Astrocyte (in vitro differentiated cells and primary cell): ENCODE results near the gene ULK1. TPM values are rescaled to one million over a fixed set of nuclear protein-coding genes. Genes with fewer than 3 reads are reported as not detected.
A peak's percentile ranks its signal among the peaks of the same experiment; 100 is the strongest.

Experiments
- DNase-seq: peaks from one replicate; pipeline ENCODE4 v3.0.0-alpha.2; 2010; ENCODE audit warnings: low read depth
- FAIRE-seq: peaks from 2 replicates; lab custom pipeline; 2011; peaks lifted over from hg19 to GRCh38; lab: Jason Lieb, UNC
- H2AFZ ChIP-seq: 2 replicates; pipeline ENCODE4 v1.6.0; 2012; ENCODE audit warnings: low read depth, low read length, inconsistent platforms
- H3K27ac ChIP-seq: 2 replicates; pipeline ENCODE4 v1.5.1; 2011; ENCODE audit warnings: low read depth, low read length, inconsistent platforms
- H3K27me3 ChIP-seq: 2 replicates; pipeline ENCODE4 v1.6.0; 2011; ENCODE audit warnings: low read length, inconsistent platforms; ENCODE audit not compliant: insufficient read depth
- H3K36me3 ChIP-seq: 2 replicates; pipeline ENCODE4 v1.5.1; 2011; ENCODE audit warnings: low read length, inconsistent platforms; ENCODE audit not compliant: insufficient read depth
- H3K4me1 ChIP-seq: 2 replicates; pipeline ENCODE4 v1.5.1; 2011; ENCODE audit warnings: low read length, inconsistent platforms; ENCODE audit not compliant: insufficient read depth
- H3K4me2 ChIP-seq: 2 replicates; pipeline ENCODE4 v1.6.0; 2012; ENCODE audit warnings: low read length, inconsistent platforms
- H3K4me3 ChIP-seq: 2 replicates; pipeline ENCODE4 v1.5.1; 2011; ENCODE audit warnings: low read depth, mild to moderate bottlenecking, low read length, inconsistent platforms; ENCODE audit not compliant: insufficient read depth
- H3K79me2 ChIP-seq: 2 replicates; pipeline ENCODE4 v1.6.0; 2012; ENCODE audit warnings: mild to moderate bottlenecking, low read length, inconsistent platforms; ENCODE audit not compliant: insufficient read depth
- H3K9ac ChIP-seq: 2 replicates; pipeline ENCODE4 v1.6.0; 2012; ENCODE audit warnings: mild to moderate bottlenecking, low read length, inconsistent platforms
- H3K9me3 ChIP-seq: 2 replicates; pipeline ENCODE4 v1.5.1; 2012; ENCODE audit warnings: low read depth, mild to moderate bottlenecking, low read length, inconsistent platforms; ENCODE audit not compliant: insufficient read depth
- H4K20me1 ChIP-seq: 2 replicates; pipeline ENCODE4 v1.6.0; 2012; ENCODE audit warnings: low read length, inconsistent platforms; ENCODE audit not compliant: insufficient read depth
- H3K27ac Mint-ChIP-seq: one replicate; pipeline ENCODE4 v1.8.0; 2021; ENCODE audit warnings: mild to moderate bottlenecking, mixed read lengths; ENCODE audit not compliant: unreplicated experiment
- H3K27me3 Mint-ChIP-seq: one replicate; pipeline ENCODE4 v1.8.0; 2021; ENCODE audit warnings: low read depth, mixed read lengths; ENCODE audit not compliant: unreplicated experiment
- H3K36me3 Mint-ChIP-seq: one replicate; pipeline ENCODE4 v1.8.0; 2021; ENCODE audit warnings: low read depth, mixed read lengths; ENCODE audit not compliant: unreplicated experiment
- H3K4me1 Mint-ChIP-seq: one replicate; pipeline ENCODE4 v1.8.0; 2021; ENCODE audit warnings: low read depth, mixed read lengths; ENCODE audit not compliant: unreplicated experiment
- H3K4me3 Mint-ChIP-seq: one replicate; pipeline ENCODE4 v1.8.0; 2021; ENCODE audit warnings: mild to moderate bottlenecking, moderate library complexity, mixed read lengths; ENCODE audit not compliant: unreplicated experiment
- H3K9me3 Mint-ChIP-seq: one replicate; pipeline ENCODE4 v1.8.0; 2021; ENCODE audit warnings: mild to moderate bottlenecking, mixed read lengths; ENCODE audit not compliant: unreplicated experiment
- CTCF ChIP-seq: IDR thresholded peaks from 2 replicates; pipeline ENCODE4 v1.5.1; 2011; ENCODE audit warnings: low read depth, mild to moderate bottlenecking, inconsistent platforms, low read length, moderate library complexity; ENCODE audit not compliant: insufficient read depth
- EZH2 ChIP-seq: IDR thresholded peaks from 2 replicates; pipeline ENCODE4 v1.6.1; 2012; ENCODE audit warnings: mild to moderate bottlenecking, low read length, inconsistent platforms; ENCODE audit not compliant: insufficient read depth
- total RNA-seq: library from RNA; stranded (reverse); gene quantifications from 2 replicates; pipeline ENCODE4 v1.2.1, GENCODE V29; 2021

Gene ULK1
- total RNA-seq, 1 donor from 2014 or later, result 51.8 TPM

GRCh38 chr12:131897276-131897675 lies 2.9 kb downstream of the ULK1 start:
- no peak overlapping the region for H3K4me3 ChIP-seq
- TF ChIP-seq EZH2, result no peak
- H3K27ac ChIP-seq, result no peak overlapping the region
- no peaks in the 10 kb centered on the region for H3K9me3 ChIP-seq
- Mint-ChIP-seq H3K4me1 (peaks cover 7% of the 10 kb centered on the region), H3K27ac (no peak overlapping the region), H3K36me3 (peaks cover 2% of the 10 kb centered on the region), H3K4me3 (peak overlapping the region; percentile 77), H3K27me3 (no peaks in the 10 kb centered on the region), H3K9me3 (no peaks in the 10 kb centered on the region)
- peaks cover 17% of the 10 kb centered on the region for H3K4me1 ChIP-seq
- no peaks in the 10 kb centered on the region for H3K36me3 ChIP-seq
- no peak overlapping the region for H2AFZ ChIP-seq
- H3K4me2 ChIP-seq, result peak overlapping the region; percentile 100
- FAIRE-seq (no peak), DNase-seq (no peak)
- H3K79me2 ChIP-seq, result peaks cover 49% of the 10 kb centered on the region
- H3K27me3 ChIP-seq, result no peaks in the 10 kb centered on the region
- H4K20me1 ChIP-seq, result peaks cover 52% of the 10 kb centered on the region
- H3K9ac ChIP-seq, result no peak overlapping the region

GRCh38 chr12:131897875-131898274 lies 3.5 kb downstream of the ULK1 start:
- Histone ChIP-seq H2AFZ (no peak overlapping the region), H4K20me1 (peaks cover 58% of the 10 kb centered on the region), H3K4me2 (no peak overlapping the region), H3K9me3 (no peaks in the 10 kb centered on the region), H3K4me3 (no peak overlapping the region), H3K27me3 (no peaks in the 10 kb centered on the region), H3K79me2 (peaks cover 55% of the 10 kb centered on the region), H3K27ac (no peak overlapping the region), H3K36me3 (no peaks in the 10 kb centered on the region), H3K4me1 (peaks cover 17% of the 10 kb centered on the region), H3K9ac (no peak overlapping the region)
- peaks cover 7% of the 10 kb centered on the region for H3K4me1 Mint-ChIP-seq
- FAIRE-seq, result no peak
- H3K4me3 Mint-ChIP-seq, result peak overlapping the region; percentile 50
- H3K27me3 Mint-ChIP-seq, result no peaks in the 10 kb centered on the region
- DNase-seq, result no peak
- peak overlapping the region; percentile 12 for H3K27ac Mint-ChIP-seq
- no peak for TF ChIP-seq EZH2
- TF ChIP-seq CTCF, result no peak
- H3K36me3 Mint-ChIP-seq, result peaks cover 2% of the 10 kb centered on the region
- no peaks in the 10 kb centered on the region for H3K9me3 Mint-ChIP-seq

- H3K36me3 ChIP-seq, result no peaks in the 10 kb centered on the region
- Mint-ChIP-seq H3K4me1 (peaks cover 7% of the 10 kb centered on the region), H3K36me3 (peaks cover 2% of the 10 kb centered on the region), H3K4me3 (no peak overlapping the region), H3K27ac (no peak overlapping the region), H3K9me3 (no peaks in the 10 kb centered on the region), H3K27me3 (no peaks in the 10 kb centered on the region)
- H4K20me1 ChIP-seq, result peaks cover 81% of the 10 kb centered on the region
- H3K27ac ChIP-seq, result no peak overlapping the region
- H3K79me2 ChIP-seq, result peaks cover 77% of the 10 kb centered on the region
- FAIRE-seq (no peak), DNase-seq (no peak)
- TF ChIP-seq EZH2 (no peak), CTCF (no peak)
- no peak overlapping the region for H3K4me2 ChIP-seq
- H3K9ac ChIP-seq, result no peak overlapping the region
- no peak overlapping the region for H3K4me3 ChIP-seq
- no peak overlapping the region for H2AFZ ChIP-seq
- H3K4me1 ChIP-seq, result peaks cover 15% of the 10 kb centered on the region
- H3K9me3 ChIP-seq, result no peaks in the 10 kb centered on the region
- no peaks in the 10 kb centered on the region for H3K27me3 ChIP-seq
Measured at GRCh38 chr12:131900397-131900796, 6.0 kb downstream of the ULK1 start.
